Mesendoderm (in vitro differentiated cells): ENCODE results near the gene NKPD1.

Source experiments
- DNase-seq: peaks from one replicate; pipeline ENCODE4 v3.0.0; 2013
- H2AK5ac ChIP-seq: 2 replicates; pipeline ENCODE4 v1.6.1; 2013; ENCODE audit warnings: low read length, inconsistent platforms
- H2BK120ac ChIP-seq: 2 replicates; pipeline ENCODE4 v1.6.1; 2013; ENCODE audit warnings: low read depth, mild to moderate bottlenecking, low read length, moderate library complexity, mixed read lengths
- H2BK15ac ChIP-seq: replicated peaks from 2 replicates; pipeline ENCODE4 v1.6.1; 2013; ENCODE audit warnings: low read depth, mild to moderate bottlenecking, moderate library complexity
- H2BK5ac ChIP-seq: 2 replicates; pipeline ENCODE4 v1.6.1; 2013; ENCODE audit warnings: low read length, inconsistent platforms
- H3K18ac ChIP-seq: 2 replicates; pipeline ENCODE4 v1.6.1; 2013; ENCODE audit warnings: mild to moderate bottlenecking, low read length, mixed read lengths
- H3K23ac ChIP-seq: one replicate; pipeline ENCODE4 v1.6.1; 2013; ENCODE audit warnings: low read length
- H3K27ac ChIP-seq: 2 replicates; pipeline ENCODE4 v1.5.1; 2013; ENCODE audit warnings: low read depth, mild to moderate bottlenecking, inconsistent platforms, low read length, moderate library complexity
- H3K27me3 ChIP-seq: 2 replicates; pipeline ENCODE4 v1.6.1; 2013; ENCODE audit warnings: low read length, control low read depth, mild to moderate bottlenecking, inconsistent platforms; ENCODE audit not compliant: insufficient read depth, poor library complexity
- H3K36me3 ChIP-seq: 2 replicates; pipeline ENCODE4 v1.6.1; 2013; ENCODE audit warnings: low read length, inconsistent platforms; ENCODE audit not compliant: control insufficient read depth, insufficient read depth
- H3K4ac ChIP-seq: one replicate; pipeline ENCODE4 v1.6.1; 2013; ENCODE audit warnings: low read depth, mild to moderate bottlenecking, low read length, moderate library complexity
- H3K4me1 ChIP-seq: 2 replicates; pipeline ENCODE4 v1.6.1; 2013; ENCODE audit warnings: low read depth, low read length, inconsistent platforms; ENCODE audit not compliant: control insufficient read depth
- H3K4me2 ChIP-seq: 2 replicates; pipeline ENCODE4 v1.6.1; 2013; ENCODE audit warnings: low read length
- H3K4me3 ChIP-seq: 2 replicates; pipeline ENCODE4 v1.5.1; 2013; ENCODE audit warnings: mild to moderate bottlenecking, low read length
- H3K56ac ChIP-seq: one replicate; pipeline ENCODE4 v1.6.1; 2013; ENCODE audit warnings: low read length
- H3K79me1 ChIP-seq: 2 replicates; pipeline ENCODE4 v1.6.1; 2013; ENCODE audit warnings: low read length, inconsistent platforms
- H3K79me2 ChIP-seq: 2 replicates; pipeline ENCODE4 v1.6.1; 2013; ENCODE audit warnings: mild to moderate bottlenecking, low read length; ENCODE audit not compliant: control insufficient read depth, insufficient read depth
- H3K9ac ChIP-seq: 2 replicates; pipeline ENCODE4 v1.6.1; 2013; ENCODE audit warnings: low read length, inconsistent platforms
- H4K5ac ChIP-seq: one replicate; pipeline ENCODE4 v1.6.1; 2013; ENCODE audit warnings: low read length
- H4K8ac ChIP-seq: one replicate; pipeline ENCODE4 v1.6.1; 2013; ENCODE audit warnings: low read depth, mild to moderate bottlenecking, control low read depth, low read length, moderate library complexity
- WGBS: extraction: QIAGEN DNeasy Blood & Tissue Kit; methylation state at CpG from one replicate; pipeline ENCODE4 v1.1.7; 2013; ENCODE audit warnings: low lambda C conversion rate, missing lambda C conversion rate; ENCODE audit not compliant: insufficient coverage; ENCODE audit errors: extremely low coverage; 5-methylcytosine and 5-hydroxymethylcytosine counted together

Gene NKPD1

DNA sequence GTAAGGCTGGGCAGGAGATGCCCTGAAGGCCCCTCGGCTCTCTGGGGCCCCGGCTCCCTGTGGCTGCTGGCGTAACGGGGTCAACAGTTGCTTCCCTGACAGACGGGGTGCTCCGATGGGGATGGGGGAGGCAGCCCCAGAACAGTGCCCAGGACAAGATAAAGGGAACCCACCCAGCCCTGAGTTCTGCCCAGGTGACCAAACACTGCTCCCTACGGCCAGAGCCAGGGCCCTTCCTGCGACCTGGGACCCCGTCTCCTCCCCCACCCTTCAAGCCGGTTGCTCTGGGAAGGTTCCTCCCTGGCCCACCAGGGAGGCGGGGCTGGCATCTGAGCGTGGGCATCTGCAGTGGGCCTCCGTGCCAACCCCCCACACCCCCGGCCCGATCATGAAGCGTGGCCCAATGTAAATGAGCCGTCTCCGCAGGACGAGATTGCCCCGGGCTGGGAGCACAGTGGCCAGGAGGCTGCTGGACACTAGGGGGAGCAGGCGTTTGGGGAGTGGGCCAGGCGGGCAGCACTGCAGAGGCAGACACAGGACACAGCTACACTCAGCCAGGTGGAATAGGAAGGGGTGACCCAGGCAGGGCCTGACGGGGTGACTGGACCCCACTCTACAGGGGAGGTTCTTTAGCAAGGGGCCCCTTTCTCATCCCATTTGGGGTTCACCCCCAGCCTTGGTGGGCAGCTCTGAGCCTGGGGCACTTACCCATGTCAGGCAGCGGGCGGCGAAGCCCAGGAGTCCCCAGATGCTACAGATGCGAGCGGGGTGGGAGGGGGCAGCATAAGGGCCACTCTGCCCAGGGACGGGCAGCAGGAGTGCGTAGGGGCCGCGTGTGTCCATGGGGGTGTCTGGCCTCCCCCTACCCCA, 1.2 kb upstream of the NKPD1 start:
- H3K36me3 ChIP-seq: no peaks in the 10 kb centered on the region
- H3K79me2 ChIP-seq: no peaks in the 10 kb centered on the region
- H4K8ac ChIP-seq: no peak overlapping the region
- no peaks in the 10 kb centered on the region for H3K79me1 ChIP-seq
- no peaks in the 10 kb centered on the region for H3K27me3 ChIP-seq
- H3K4me3 ChIP-seq: no peak overlapping the region
- H3K9ac ChIP-seq: no peak overlapping the region
- peak; percentile 63 for DNase-seq
- H4K5ac ChIP-seq: no peak overlapping the region
- H3K23ac ChIP-seq: no peak overlapping the region
- H2BK15ac ChIP-seq: no peak overlapping the region
- H3K27ac ChIP-seq: no peak overlapping the region
- H3K4me1 ChIP-seq: no peaks in the 10 kb centered on the region
- no peak overlapping the region for H3K56ac ChIP-seq
- H3K4me2 ChIP-seq: no peak overlapping the region
- no peak overlapping the region for H2BK120ac ChIP-seq
- no peak overlapping the region for H3K4ac ChIP-seq
- H2BK5ac ChIP-seq: no peak overlapping the region
- H3K18ac ChIP-seq: no peak overlapping the region
- H2AK5ac ChIP-seq: no peak overlapping the region
- no CpG with 5 or more reads among the region's 32 CpGs for WGBS

DNA sequence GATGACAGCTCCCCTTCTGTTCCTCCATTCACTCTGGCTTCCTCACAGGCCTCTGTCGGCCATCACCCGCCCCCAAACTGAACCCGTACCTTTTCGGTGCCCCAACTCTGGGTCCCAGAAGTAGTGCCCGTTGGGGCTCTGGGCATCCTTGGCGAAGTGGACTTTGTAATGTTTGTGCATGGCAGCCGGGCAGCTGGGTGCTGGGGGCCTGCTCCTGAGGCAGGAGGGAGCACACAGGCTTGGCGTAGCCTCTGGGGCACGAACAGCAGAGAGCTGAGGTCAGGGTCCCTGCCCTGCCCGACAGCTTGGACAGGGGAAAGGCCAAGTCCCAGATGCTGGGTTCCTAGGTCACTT, 834 bp downstream of the NKPD1 start:
- H4K5ac ChIP-seq: no peak overlapping the region
- no peak for DNase-seq
- H2BK5ac ChIP-seq: no peak overlapping the region
- no peak overlapping the region for H3K27ac ChIP-seq
- no peak overlapping the region for H3K4me2 ChIP-seq
- H3K18ac ChIP-seq: no peak overlapping the region
- H3K56ac ChIP-seq: no peak overlapping the region
- no peak overlapping the region for H3K9ac ChIP-seq
- H4K8ac ChIP-seq: no peak overlapping the region
- no peak overlapping the region for H2AK5ac ChIP-seq
- H3K4me1 ChIP-seq: no peaks in the 10 kb centered on the region
- no peaks in the 10 kb centered on the region for H3K79me1 ChIP-seq
- no CpG with 5 or more reads among the region's 10 CpGs for WGBS
- no peak overlapping the region for H3K4ac ChIP-seq
- no peaks in the 10 kb centered on the region for H3K79me2 ChIP-seq
- H3K27me3 ChIP-seq: no peaks in the 10 kb centered on the region
- no peaks in the 10 kb centered on the region for H3K36me3 ChIP-seq
- H2BK15ac ChIP-seq: no peak overlapping the region
- no peak overlapping the region for H3K23ac ChIP-seq
- H2BK120ac ChIP-seq: no peak overlapping the region
- H3K4me3 ChIP-seq: no peak overlapping the region

DNA sequence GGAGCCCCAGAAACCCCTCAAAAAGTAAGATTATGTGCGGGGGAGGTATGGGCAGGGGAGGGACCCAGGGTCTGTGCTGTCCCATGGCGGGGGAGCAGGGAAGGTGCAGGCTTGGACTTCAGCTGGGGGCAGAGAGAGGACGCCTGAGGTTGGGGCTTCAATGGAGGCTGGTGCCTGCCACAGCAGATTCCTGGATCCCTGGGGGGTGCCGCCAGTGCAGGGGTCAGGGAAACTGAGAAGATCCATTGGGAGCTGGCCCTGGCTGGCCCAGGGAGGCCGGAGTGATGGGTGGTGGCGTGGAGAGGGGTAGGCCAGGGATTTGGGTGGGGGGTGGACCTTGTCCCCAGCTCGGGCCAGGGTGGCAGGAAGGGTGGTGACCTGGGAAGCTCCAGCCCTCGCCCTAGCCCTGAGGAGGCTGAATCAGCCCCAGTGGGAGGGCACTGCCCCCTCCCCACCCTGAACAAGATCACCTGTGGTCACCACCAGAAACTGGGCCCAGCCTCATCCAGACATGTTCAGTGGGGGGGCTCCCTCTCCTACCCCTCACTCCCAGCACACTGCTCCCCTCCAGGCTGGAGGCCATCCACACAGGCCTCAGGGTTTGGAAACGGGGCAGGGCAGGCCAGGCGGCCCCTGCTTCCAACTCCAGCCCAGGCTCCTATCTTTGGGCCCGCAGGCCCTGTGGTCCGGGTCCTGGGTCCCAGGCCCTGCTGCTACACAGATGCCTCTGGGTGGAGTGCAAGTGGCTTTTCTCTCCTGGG, 1.4 kb downstream of the NKPD1 start:
- DNase-seq: no peak
- Histone ChIP-seq H2AK5ac (no peak overlapping the region), H3K18ac (no peak overlapping the region)

DNA sequence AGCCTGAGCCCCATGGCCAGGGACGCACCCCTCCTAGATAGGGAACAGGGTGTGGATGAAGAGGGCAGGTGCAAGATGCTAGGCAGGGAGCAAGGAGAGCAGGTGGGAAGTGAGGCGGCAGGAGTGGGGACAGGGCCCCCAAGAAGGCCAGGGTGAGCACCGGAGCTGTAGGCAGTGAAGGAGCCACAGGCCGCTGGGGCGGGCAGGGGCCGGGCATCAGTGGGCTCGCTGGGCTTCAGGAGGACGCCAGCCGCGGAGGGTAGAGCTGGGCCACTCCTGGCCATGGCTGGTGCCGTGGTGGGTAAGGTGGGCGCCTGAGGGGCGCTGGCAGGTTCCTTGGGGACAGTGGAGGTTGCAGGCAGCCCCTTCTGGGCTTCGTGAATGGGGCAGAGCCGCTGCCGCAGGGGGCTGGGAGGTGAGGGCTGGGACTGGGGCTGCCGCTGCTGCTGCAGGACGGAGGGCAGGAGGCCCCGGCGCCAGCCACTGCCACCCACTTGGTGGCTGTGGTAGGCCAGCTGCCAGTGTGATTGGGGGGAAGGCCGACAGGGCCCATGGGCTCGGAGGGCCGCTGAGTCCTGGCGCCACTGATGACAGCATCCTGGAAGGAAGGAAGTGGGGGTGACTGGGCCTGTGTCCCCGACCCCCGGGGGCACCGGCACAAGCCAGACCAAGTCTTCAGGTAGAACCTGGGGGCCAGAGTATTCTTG, 2.1 kb downstream of the NKPD1 start:
- no peak overlapping the region for H3K4me2 ChIP-seq
- no CpG with 5 or more reads among the region's 27 CpGs for WGBS
- H3K79me2 ChIP-seq: no peaks in the 10 kb centered on the region

More for the DNA sequence above, 1.4 kb downstream of the NKPD1 start:
- Histone ChIP-seq H3K79me2 (no peaks in the 10 kb centered on the region), H4K5ac (no peak overlapping the region), H3K4me2 (no peak overlapping the region), H3K36me3 (no peaks in the 10 kb centered on the region), H3K4ac (no peak overlapping the region), H3K4me3 (no peak overlapping the region), H3K56ac (no peak overlapping the region), H3K9ac (no peak overlapping the region), H4K8ac (no peak overlapping the region), H3K27ac (no peak overlapping the region), H3K23ac (no peak overlapping the region), H2BK15ac (no peak overlapping the region), H3K27me3 (no peaks in the 10 kb centered on the region), H3K79me1 (no peaks in the 10 kb centered on the region), H3K4me1 (no peaks in the 10 kb centered on the region), H2BK5ac (no peak overlapping the region), H2BK120ac (no peak overlapping the region)
- whole genome bisulfite sequencing: no CpG with 5 or more reads among the region's 12 CpGs

DNA sequence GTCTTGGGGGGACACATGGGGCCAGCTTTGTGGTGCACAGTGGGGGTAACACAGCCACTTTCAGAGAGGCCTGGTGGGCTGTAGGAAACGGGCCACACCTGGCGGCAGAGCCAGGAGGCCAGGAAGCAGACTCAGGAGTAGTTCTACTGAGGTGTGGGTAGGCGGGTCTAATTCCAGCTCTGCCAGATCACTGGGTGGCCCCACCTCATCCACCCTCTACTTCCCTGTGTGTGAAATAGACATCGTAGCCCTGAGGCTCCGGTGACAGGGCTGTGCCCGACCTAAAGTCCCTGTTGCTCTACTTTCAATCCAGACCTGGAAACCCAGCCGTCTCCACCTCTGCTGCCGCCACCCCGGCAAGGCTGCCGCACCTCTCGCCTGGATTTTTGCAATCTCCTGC, 4.0 kb downstream of the NKPD1 start:
- Histone ChIP-seq H3K27me3 (peaks cover 5% of the 10 kb centered on the region), H3K36me3 (no peaks in the 10 kb centered on the region)
- no CpG with 5 or more reads among the region's 11 CpGs for WGBS

More for the DNA sequence above, 2.1 kb downstream of the NKPD1 start:
- no peaks in the 10 kb centered on the region for H3K79me1 ChIP-seq
- no peak overlapping the region for H2BK15ac ChIP-seq
- no peak overlapping the region for H4K5ac ChIP-seq
- no peak overlapping the region for H3K27ac ChIP-seq
- H2BK5ac ChIP-seq: no peak overlapping the region
- H4K8ac ChIP-seq: no peak overlapping the region
- no peak overlapping the region for H3K18ac ChIP-seq
- no peak overlapping the region for H2BK120ac ChIP-seq
- H3K56ac ChIP-seq: no peak overlapping the region
- no peak overlapping the region for H3K4me3 ChIP-seq
- no peaks in the 10 kb centered on the region for H3K4me1 ChIP-seq
- no peak for DNase-seq
- no peaks in the 10 kb centered on the region for H3K36me3 ChIP-seq
- no peak overlapping the region for H3K4ac ChIP-seq
- H3K27me3 ChIP-seq: peaks cover 3% of the 10 kb centered on the region
- H3K9ac ChIP-seq: no peak overlapping the region
- H2AK5ac ChIP-seq: no peak overlapping the region
- no peak overlapping the region for H3K23ac ChIP-seq

More for the DNA sequence above, 4.0 kb downstream of the NKPD1 start:
- Histone ChIP-seq H3K9ac (no peak overlapping the region), H2BK15ac (no peak overlapping the region), H3K4me2 (no peak overlapping the region), H2BK120ac (no peak overlapping the region), H3K18ac (no peak overlapping the region), H3K4me3 (no peak overlapping the region), H4K8ac (no peak overlapping the region), H3K4ac (no peak overlapping the region), H4K5ac (no peak overlapping the region), H3K79me1 (no peaks in the 10 kb centered on the region), H3K27ac (no peak overlapping the region), H3K56ac (no peak overlapping the region), H2BK5ac (no peak overlapping the region), H2AK5ac (no peak overlapping the region), H3K4me1 (no peaks in the 10 kb centered on the region), H3K23ac (no peak overlapping the region), H3K79me2 (no peaks in the 10 kb centered on the region)
- DNase-seq: no peak
